Fibroblast of pulmonary artery (primary cell): ENCODE results near the gene ZNF182.
"Not testable (repeated sequence)": the region's sequence is repeated elsewhere in the genome, so short reads cannot be mapped to it uniquely, and the experiment has no call there.

Source experiments
- DNase-seq: peaks from one replicate; pipeline ENCODE4 v3.0.0-alpha.2; 2010; ENCODE audit warnings: low read depth
- H3K4me3 ChIP-seq: replicated peaks from 2 replicates; pipeline ENCODE4 v1.5.1; 2011; ENCODE audit warnings: low read depth, mild to moderate bottlenecking, control low read depth, low read length, moderate library complexity
- CTCF ChIP-seq: IDR thresholded peaks from 2 replicates; pipeline ENCODE4 v1.5.1; 2011; ENCODE audit warnings: mild to moderate bottlenecking, control low read depth, low read length, inconsistent platforms; ENCODE audit errors: missing control alignments

Gene ZNF182

DNA sequence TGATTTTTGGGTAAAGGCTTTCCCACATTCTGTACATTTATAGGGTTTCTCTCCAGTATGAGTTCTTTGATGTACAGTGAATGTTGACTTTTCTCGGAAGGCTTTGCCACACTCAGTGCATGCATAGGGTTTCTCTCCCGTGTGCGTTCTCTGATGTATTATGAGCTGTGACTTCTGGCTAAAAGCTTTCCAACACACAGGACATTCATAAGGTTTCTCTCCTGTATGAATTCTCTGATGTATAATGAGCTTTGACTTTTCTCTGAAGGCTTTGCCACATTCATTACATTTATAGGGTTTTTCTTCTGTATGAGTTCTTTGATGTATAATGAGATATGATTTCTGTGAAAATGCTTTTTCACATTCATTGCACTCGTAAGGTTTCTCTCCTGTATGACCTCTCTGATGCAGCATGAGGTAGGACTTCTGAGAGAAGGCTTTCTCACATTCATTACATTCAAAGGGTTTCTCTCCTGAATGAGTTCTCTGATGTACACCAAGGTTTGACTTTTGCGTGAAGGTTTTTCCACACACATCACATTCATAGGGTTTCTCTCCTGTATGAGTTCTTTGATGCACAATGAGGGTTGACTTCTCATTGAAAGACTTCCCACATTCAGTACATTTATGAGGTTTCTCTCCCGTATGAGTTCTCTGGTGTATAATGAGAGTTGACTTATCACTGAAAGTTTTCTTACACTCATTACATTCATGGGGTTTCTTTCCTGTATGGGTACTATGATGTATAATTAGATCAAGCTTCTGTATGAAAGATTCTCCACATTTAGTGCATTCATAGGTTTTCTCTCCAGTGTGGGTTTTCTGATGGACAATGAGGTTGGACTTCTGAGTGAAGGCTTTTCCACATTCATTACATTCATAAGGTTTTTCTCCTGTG is 27.3 kb downstream of the ZNF182 start:
- no peak for TF ChIP-seq CTCF
- H3K4me3 ChIP-seq = no peak overlapping the region
- no peak for DNase-seq

GRCh38 chrX:47973235-47973634 is 30.6 kb downstream of the ZNF182 start:
- H3K4me3 ChIP-seq = no peak overlapping the region
- no peak for DNase-seq
- TF ChIP-seq CTCF = no peak

- DNase-seq, H3K4me3 ChIP-seq: not testable (repeated sequence)
Observed at GRCh38 chrX:47965526-47965925, 38.3 kb downstream of the ZNF182 start.

DNA sequence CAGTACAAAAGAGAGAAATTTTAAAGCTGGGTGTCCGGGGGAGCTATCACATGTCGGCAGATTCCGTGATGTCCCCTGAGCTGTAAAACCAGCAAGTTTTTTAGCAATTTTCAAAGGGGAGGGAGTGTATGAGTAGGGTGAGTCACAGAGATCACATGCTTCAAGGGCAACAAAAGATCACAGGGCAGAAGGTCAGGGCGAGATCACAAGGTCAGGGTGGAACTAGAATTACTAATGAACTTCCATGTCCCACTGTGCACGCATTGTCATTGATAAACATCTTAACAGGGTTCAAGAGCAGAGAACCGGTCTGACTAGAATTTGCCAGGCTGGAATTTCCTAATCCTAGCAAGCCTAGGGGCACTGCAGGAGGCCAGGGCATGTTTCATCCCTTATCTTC is 42.0 kb downstream of the ZNF182 start:
- not testable (repeated sequence) for DNase-seq, H3K4me3 ChIP-seq

GRCh38 chrX:47960406-47960805 is 43.4 kb downstream of the ZNF182 start:
- TF ChIP-seq CTCF = no peak
- no peak overlapping the region for H3K4me3 ChIP-seq
- DNase-seq = no peak

DNA sequence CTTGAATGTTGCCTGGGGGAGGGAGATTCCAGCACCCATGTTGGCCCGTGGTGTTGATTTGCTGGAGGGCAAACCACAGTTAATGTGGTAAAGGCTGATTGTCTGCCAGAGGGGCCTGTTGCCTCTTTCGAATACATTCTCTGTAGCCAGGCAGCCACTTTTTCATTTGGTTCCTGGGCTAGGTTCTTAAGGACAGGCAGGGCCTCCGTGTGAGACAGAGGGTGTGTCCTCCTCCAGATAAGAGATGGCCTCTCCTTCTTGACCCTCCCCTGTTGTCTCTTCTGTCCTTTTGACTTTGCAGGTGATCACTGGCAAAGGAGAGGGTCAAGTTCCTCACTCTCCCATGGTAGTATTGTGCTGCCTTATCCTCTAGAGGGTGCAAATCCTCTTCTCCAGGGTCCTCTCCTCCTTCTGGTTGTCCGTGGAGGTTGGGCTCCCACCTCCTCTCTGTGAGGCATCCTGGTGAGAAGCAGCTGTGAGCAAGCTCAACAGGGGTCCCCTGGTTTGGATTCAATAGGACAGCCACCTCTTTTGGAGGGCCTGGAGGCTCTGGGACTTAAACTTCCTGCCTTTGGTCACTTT is 44.9 kb downstream of the ZNF182 start:
- H3K4me3 ChIP-seq = no peak overlapping the region
- peak; percentile 19 for TF ChIP-seq CTCF
- peak; percentile 6 for DNase-seq

- not testable (repeated sequence) for DNase-seq, H3K4me3 ChIP-seq
Observed at GRCh38 chrX:47958206-47958605, 45.6 kb downstream of the ZNF182 start.

DNA sequence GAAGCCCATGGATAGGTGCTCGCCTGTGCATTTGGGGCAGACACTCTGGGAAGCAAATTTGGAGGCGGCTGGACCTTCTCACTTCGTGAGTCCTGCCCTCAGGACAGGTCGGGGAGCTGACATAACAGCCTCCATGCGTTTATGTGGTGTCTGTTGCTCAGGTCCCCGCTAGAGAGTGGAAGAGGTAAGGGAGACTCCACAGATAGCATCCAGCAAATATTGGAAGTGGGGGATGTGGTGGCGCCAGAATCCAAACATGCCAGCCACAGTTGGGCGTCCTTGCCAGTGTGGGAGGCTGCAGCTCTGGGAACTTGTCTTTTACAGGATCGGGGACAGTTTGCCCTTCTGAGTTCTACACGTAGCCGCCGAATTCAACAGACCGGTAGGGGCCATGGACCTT is 47.8 kb downstream of the ZNF182 start:
- no peak overlapping the region for H3K4me3 ChIP-seq
- TF ChIP-seq CTCF = no peak
- no peak for DNase-seq

- not testable (repeated sequence) for DNase-seq, H3K4me3 ChIP-seq
Observed at GRCh38 chrX:47955295-47955694, 48.5 kb downstream of the ZNF182 start.
